WERI-Rb-1 (cell line): ENCODE measurements around the gene BCHE.

Source experiments
- DNase-seq: peaks from one replicate; pipeline ENCODE4 v3.0.0-alpha.2; 2020
- H3K27ac ChIP-seq: fragments of 250-450 bp; sonication (Bioruptor Pico); 2 replicates; pipeline ENCODE4 v1.5.1; 2020; ENCODE audit warnings: mild to moderate bottlenecking, moderate library complexity
- H3K27me3 ChIP-seq: fragments of 250-450 bp; sonication (Bioruptor Pico); 2 replicates; pipeline ENCODE4 v1.5.1; 2021; ENCODE audit warnings: mild to moderate bottlenecking, low read depth, moderate library complexity; ENCODE audit not compliant: insufficient read depth, severe bottlenecking
- H3K36me3 ChIP-seq: fragments of 250-450 bp; sonication (Bioruptor Pico); 2 replicates; pipeline ENCODE4 v1.5.1; 2020; ENCODE audit warnings: mild to moderate bottlenecking, moderate library complexity
- H3K4me3 ChIP-seq: 2 replicates; pipeline ENCODE4 v1.5.1; 2011; ENCODE audit warnings: low read depth, mild to moderate bottlenecking, control low read depth, low read length
- H3K9me3 ChIP-seq: fragments of 250-450 bp; sonication (Bioruptor Pico); 2 replicates; pipeline ENCODE4 v1.5.1; 2021; ENCODE audit warnings: mild to moderate bottlenecking, moderate library complexity; ENCODE audit not compliant: severe bottlenecking
- TF ChIP-seq, protein P1 (sequence below): IDR thresholded peaks from 2 replicates; pipeline ENCODE4 v1.5.1; 2011; ENCODE audit warnings: low read depth, mild to moderate bottlenecking, control low read depth, inconsistent platforms, low read length

Gene BCHE

DNA sequence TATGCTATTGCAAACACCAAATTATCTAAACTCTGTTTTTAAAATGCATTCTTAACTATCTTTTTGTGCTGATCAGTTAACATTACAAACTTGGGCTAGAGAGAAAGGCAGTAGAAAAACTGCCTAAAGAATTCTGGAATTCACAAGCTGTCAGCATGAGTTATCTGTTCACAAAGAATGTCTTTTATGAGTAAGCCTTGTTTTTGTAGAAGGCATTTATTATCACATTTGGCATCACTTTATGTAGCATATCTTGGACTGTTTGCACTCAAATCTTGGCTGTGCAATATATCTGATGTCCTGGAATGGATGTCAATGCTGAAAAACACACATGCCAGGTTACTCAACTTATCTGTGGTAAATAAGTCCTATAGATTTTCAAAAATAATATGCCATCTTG is 15.5 kb upstream of the BCHE start:
- Histone ChIP-seq H3K9me3 (no peaks in the 10 kb centered on the region), H3K27ac (no peak overlapping the region), H3K36me3 (no peaks in the 10 kb centered on the region), H3K27me3 (no peaks in the 10 kb centered on the region), H3K4me3 (no peak overlapping the region)
- DNase-seq = no peak
- TF ChIP-seq, protein P1, sequence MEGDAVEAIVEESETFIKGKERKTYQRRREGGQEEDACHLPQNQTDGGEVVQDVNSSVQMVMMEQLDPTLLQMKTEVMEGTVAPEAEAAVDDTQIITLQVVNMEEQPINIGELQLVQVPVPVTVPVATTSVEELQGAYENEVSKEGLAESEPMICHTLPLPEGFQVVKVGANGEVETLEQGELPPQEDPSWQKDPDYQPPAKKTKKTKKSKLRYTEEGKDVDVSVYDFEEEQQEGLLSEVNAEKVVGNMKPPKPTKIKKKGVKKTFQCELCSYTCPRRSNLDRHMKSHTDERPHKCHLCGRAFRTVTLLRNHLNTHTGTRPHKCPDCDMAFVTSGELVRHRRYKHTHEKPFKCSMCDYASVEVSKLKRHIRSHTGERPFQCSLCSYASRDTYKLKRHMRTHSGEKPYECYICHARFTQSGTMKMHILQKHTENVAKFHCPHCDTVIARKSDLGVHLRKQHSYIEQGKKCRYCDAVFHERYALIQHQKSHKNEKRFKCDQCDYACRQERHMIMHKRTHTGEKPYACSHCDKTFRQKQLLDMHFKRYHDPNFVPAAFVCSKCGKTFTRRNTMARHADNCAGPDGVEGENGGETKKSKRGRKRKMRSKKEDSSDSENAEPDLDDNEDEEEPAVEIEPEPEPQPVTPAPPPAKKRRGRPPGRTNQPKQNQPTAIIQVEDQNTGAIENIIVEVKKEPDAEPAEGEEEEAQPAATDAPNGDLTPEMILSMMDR = no peak

DNA sequence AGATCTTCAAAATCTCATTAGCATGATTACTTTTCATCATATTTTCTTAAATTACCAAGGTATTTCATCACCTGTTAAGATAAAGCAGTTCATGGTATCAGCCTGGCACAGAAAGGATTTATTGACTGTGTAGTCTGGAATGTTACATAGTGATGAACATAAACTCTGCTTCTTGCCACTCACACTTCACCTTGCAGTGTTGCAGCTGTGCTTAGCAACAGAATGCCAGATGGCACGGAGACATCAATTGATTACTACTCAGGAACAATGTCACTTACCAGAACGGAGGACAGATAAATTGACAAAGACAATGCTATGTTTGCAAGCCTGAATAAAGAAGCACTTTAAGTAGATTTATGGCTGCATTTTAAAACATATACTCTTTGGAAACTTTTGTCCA is 15.0 kb upstream of the BCHE start:
- Histone ChIP-seq H3K4me3 (no peak overlapping the region), H3K9me3 (no peaks in the 10 kb centered on the region), H3K27ac (no peak overlapping the region), H3K36me3 (no peaks in the 10 kb centered on the region), H3K27me3 (no peaks in the 10 kb centered on the region)
- no peak for DNase-seq
- TF ChIP-seq, protein P1 = no peak

DNA sequence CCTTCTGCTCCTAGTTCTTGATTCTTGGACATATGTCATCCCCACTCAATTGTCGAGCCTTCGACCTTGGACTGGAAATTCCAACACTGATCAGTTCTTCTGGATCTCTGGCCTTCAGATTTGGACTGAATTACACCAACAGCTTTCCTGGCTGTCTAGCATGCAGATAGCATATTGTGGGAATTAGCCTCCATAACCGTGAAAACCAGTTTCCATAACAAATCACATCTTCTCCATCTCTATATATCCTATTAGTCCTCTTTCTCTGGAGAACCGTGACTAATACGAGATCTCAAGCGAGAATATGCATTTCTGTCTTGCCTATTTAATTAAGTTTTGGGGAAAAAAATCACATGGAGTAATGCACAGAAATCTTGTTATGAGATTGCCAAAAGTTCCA is 8.8 kb upstream of the BCHE start:
- H3K27ac ChIP-seq = no peak overlapping the region
- TF ChIP-seq, protein P1 = no peak
- no peak overlapping the region for H3K4me3 ChIP-seq
- H3K27me3 ChIP-seq = no peaks in the 10 kb centered on the region
- no peak for DNase-seq
- no peaks in the 10 kb centered on the region for H3K36me3 ChIP-seq
- no peaks in the 10 kb centered on the region for H3K9me3 ChIP-seq

DNA sequence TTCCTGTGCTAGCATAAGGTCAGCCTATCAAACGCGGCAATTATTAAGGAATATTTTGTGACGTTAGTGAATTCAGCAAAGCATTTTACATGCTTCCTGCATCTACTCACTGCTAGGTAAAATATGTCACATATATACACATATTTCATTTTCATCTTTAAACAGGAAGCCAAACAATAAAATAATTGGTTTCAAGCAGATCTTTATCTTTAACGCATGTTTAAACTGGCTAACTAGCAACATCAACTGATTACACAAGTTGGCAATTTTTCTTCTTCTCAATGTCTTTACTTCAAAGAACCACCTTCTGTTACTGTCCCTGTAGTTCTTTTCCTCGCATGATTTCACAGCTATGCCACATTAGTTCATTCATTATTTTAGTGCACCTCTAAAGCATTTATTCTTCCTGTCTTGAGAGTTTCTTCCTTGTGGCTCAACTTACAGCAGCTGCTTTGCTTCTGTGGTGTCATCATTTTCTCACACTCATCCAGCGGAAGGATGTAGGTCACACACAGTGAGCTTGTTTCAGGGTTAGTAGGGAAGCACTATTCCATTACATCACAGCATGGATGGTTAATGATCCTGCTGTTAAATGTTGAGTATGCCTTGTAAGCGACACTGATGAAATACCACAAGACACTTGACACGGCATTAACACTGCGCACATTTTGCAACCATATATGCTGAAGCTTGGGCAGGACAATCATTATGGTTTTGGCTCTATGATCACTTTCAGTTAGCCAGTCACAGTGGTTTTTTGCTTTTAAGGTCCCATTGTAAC is 2.3 kb upstream of the BCHE start:
- no peak for DNase-seq
- Histone ChIP-seq H3K27ac (no peak overlapping the region), H3K4me3 (no peak overlapping the region), H3K36me3 (no peaks in the 10 kb centered on the region), H3K9me3 (no peaks in the 10 kb centered on the region), H3K27me3 (no peaks in the 10 kb centered on the region)
- TF ChIP-seq, protein P1 = no peak

DNA sequence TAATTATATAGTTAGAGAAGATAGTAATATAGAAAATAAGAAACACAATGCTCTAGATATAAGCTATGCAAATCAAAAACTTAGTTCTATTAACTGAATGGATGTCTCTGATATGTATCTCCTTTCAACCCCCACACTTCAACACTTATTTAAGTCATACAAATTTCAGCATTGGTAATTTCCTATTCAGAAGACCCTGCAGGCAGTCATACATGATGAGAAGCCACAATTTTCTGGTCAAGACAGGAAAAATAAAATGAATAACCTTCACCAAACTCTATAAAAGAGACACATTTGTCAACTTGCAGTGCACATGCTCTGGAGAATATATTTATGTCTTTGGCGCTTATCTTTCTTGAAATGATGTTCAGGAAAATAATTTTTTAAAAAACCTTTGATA is 578 bp upstream of the BCHE start:
- Histone ChIP-seq H3K9me3 (no peaks in the 10 kb centered on the region), H3K27ac (no peak overlapping the region), H3K27me3 (no peaks in the 10 kb centered on the region), H3K36me3 (no peaks in the 10 kb centered on the region), H3K4me3 (no peak overlapping the region)
- TF ChIP-seq, protein P1 = no peak
- no peak for DNase-seq

DNA sequence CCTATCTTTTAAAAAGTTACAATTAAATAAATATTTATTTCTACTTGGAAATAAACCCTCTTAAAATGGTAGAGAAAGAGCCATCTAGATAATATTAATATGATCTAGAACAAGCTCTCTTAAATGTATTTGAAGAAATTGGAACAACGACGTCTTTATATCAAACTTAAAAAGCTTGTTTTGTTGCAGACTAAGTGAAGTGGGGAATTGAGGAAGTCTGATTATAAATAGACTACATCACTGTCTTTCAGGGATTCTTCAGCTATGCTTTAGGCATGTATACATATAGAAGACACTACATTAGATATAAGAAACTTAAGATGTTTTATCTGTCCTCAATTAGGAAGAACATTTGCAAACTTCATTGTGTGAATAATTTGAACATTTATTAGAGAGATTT is 1.8 kb downstream of the BCHE start:
- TF ChIP-seq, protein P1 = no peak
- Histone ChIP-seq H3K9me3 (no peaks in the 10 kb centered on the region), H3K27ac (no peak overlapping the region), H3K4me3 (no peak overlapping the region), H3K36me3 (no peaks in the 10 kb centered on the region), H3K27me3 (no peaks in the 10 kb centered on the region)
- no peak for DNase-seq
